Body of pancreas (tissue), 4 donors: ENCODE data around the gene TRIM17.

Experiments used
- POLR2A ChIP-seq, 3 donors: fragments of 450-650 bp; IDR thresholded peaks; one replicate each; pipeline ENCODE4 v1.6.1; 2016; ENCODE audit warnings: antibody characterized with exemption in 3 of 3, mild to moderate bottlenecking in 2 of 3
- TF ChIP-seq, protein P1 (sequence below), 7 experiments: fragments of 450-650 bp in 4 of 7; fragments of 200-600 bp in 3 of 7; sonication (generic) in 3 of 7; IDR thresholded peaks; one replicate each; pipeline ENCODE4 v1.5.1; 2016 to 2019; ENCODE audit warnings: antibody characterized with exemption in 7 of 7

DNA sequence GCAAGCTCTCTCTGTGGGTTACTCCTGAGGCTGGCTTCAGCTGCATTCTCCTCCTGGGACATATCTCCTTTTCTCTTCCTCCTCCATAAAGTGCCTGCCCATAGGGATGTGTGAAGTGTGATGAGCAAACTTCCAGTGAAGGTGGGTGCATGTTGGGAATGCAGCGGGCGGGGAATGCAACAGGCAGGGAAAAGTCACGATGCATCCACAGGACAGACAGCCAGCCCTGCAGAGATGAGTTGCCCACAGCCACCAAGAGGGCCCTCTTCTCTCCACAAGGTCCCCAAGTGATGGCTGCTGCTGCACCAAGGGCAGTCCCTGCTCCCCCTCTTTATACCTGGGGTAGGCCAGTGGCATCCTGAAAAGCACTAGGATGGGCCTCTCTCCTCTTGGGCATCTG is 37.0 kb upstream of the TRIM17 start:
- TF ChIP-seq, protein P1, sequence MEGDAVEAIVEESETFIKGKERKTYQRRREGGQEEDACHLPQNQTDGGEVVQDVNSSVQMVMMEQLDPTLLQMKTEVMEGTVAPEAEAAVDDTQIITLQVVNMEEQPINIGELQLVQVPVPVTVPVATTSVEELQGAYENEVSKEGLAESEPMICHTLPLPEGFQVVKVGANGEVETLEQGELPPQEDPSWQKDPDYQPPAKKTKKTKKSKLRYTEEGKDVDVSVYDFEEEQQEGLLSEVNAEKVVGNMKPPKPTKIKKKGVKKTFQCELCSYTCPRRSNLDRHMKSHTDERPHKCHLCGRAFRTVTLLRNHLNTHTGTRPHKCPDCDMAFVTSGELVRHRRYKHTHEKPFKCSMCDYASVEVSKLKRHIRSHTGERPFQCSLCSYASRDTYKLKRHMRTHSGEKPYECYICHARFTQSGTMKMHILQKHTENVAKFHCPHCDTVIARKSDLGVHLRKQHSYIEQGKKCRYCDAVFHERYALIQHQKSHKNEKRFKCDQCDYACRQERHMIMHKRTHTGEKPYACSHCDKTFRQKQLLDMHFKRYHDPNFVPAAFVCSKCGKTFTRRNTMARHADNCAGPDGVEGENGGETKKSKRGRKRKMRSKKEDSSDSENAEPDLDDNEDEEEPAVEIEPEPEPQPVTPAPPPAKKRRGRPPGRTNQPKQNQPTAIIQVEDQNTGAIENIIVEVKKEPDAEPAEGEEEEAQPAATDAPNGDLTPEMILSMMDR (IDR thresholded peaks at IDR 0.05) = no peak
- no peak for TF ChIP-seq POLR2A (IDR thresholded peaks at IDR 0.05)
